GM12801 (cell line): ENCODE measurements around the gene TOMM20L.

Experiments used
- CTCF ChIP-seq: IDR thresholded peaks from one replicate; pipeline ENCODE4 v1.5.1; 2011; ENCODE audit warnings: control low read depth; ENCODE audit not compliant: insufficient read length; ENCODE audit errors: extremely low read depth

The TOMM20L gene

GRCh38 chr14:58395812-58396788 is at the start of gene TOMM20L:
TOMM20L (plus strand) TSS chr14:58395930; CDS start chr14:58395958, 28 bp downstream.
- no peak for TF ChIP-seq CTCF

GRCh38 chr14:58353516-58354299 is 42.0 kb upstream of the TOMM20L start:
- TF ChIP-seq CTCF: no peak

GRCh38 chr14:58354808-58355207 is 40.9 kb upstream of the TOMM20L start:
- no peak for TF ChIP-seq CTCF

GRCh38 chr14:58356268-58356667 is 39.5 kb upstream of the TOMM20L start:
- no peak for TF ChIP-seq CTCF

- no peak for TF ChIP-seq CTCF
Observed at GRCh38 chr14:58362798-58363412, 32.8 kb upstream of the TOMM20L start.

GRCh38 chr14:58364316-58364715 is 31.4 kb upstream of the TOMM20L start:
- TF ChIP-seq CTCF: no peak

- TF ChIP-seq CTCF: no peak
Observed at GRCh38 chr14:58367296-58367695, 28.4 kb upstream of the TOMM20L start.
